ENCODE data around the gene RBM47.

DNA sequence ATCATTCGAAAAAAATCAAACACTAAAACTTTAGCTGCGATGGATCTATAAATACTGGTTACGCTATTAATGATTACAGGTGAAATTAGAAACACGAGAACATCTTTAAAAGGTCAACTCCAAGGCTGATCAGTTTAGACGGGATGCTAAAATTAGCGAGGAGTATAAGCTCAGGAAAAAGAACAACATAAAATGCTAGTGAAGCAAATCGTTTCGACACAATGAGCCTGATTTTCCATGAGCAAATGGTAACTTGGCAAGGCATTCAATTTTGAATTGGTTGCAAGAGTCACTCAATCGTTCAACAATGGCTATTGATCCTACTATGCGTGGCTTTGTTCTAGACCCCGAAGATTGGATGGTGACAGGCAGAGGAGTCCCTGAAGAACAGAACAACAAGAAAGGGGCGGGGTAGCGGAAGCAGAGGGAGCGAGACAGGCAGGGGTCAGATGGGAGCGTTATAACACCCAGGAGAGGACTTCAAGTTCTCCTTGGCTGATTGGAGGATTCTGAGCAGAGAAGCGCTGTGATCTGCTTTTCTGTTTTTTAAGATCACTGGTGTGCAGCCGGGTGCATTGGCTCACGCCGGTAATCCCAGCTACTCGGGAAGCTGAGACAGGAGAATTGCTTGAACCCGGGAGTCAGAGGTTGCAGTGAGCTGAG lies 146.5 kb downstream of the RBM47 start:
- no peak for TF ChIP-seq CREB1 (IDR thresholded peaks at IDR 0.05; ENCODE audit: low read depth)
- TF ChIP-seq, protein P1, sequence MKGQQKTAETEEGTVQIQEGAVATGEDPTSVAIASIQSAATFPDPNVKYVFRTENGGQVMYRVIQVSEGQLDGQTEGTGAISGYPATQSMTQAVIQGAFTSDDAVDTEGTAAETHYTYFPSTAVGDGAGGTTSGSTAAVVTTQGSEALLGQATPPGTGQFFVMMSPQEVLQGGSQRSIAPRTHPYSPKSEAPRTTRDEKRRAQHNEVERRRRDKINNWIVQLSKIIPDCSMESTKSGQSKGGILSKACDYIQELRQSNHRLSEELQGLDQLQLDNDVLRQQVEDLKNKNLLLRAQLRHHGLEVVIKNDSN (IDR thresholded peaks at IDR 0.05): no peak
- TF ChIP-seq RAD21 (IDR thresholded peaks at IDR 0.05; ENCODE audit: low read depth): no peak
- no peak for TF ChIP-seq NFIC (IDR thresholded peaks at IDR 0.05)
- no peak for TF ChIP-seq EP300 (IDR thresholded peaks at IDR 0.05; ENCODE audit: borderline replicate concordance)
- no peak for TF ChIP-seq FOXM1 (IDR thresholded peaks at IDR 0.05; ENCODE audit: borderline replicate concordance, low read depth)
- no peak for TF ChIP-seq TEAD4 (IDR thresholded peaks at IDR 0.05)
